ENCODE results near the gene TNRC18.

TNRC18 gene

DNA sequence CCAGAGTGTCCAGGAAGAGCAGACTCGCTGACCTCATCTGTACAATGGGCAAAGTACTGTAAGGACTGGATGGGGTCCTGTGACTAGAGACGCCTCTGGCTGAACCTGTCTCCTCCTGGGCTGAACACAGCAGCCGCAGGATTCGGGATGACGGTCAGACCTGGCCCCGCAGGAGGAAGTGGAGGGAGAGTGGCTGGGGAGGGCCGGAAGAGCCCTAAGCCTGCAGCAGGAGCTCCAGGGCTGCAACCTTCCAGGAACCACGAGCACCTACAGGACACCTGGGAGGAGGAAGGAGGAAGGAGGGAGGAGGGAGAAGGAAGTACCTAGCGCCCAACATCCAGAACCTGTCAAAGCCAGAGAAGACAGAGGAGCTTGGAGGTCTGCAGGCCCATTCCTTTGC, 30.3 kb downstream of the TNRC18 start:
- H3K9ac ChIP-seq (ENCODE audit: low read length in 5 of 5), result no peak overlapping the region
- H3K4me1 ChIP-seq (ENCODE audit: control insufficient read depth in 5 of 5, insufficient read depth in 5 of 5, low read length in 5 of 5), result peaks cover 2 to 30% (median 26%) of the 10 kb centered on the region in 5 donors
- no peaks in the 10 kb centered on the region for H3K9me3 ChIP-seq (ENCODE audit: control insufficient read depth in 5 of 5, low read length in 5 of 5)
- H3K27ac ChIP-seq (ENCODE audit: low read depth, low read length), result no peak overlapping the region
- no peak overlapping the region for H3K4me3 ChIP-seq (ENCODE audit: low read depth in 1 of 5, low read length in 5 of 5)
- H3K36me3 ChIP-seq (ENCODE audit: control insufficient read depth in 5 of 5, insufficient read depth in 5 of 5, low read length in 5 of 5), result peaks cover 0 to 59% (median 37%) of the 10 kb centered on the region in 5 donors
- no peaks in the 10 kb centered on the region for H3K27me3 ChIP-seq (ENCODE audit: control insufficient read depth in 5 of 5, insufficient read depth in 4 of 5, low read length in 5 of 5)

DNA sequence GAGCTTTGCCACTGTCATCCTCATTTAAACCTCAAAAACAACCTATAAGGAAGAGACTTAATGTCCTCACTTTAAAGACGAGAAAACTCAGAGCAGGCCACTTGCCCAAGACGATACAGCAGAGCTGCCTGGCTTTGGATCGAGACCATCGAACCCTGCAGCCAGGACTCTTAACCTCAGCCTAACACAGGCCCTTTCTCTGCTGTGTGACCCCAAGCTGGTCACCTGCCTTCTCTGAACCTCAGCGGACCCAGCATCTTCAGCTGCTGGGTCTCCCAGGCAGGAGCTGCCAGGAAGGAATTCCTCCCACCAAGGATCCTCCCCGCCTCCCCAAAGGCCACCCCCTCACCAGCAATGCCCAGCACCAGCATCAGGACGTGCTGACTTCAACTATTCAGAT, 32.7 kb downstream of the TNRC18 start:
- Histone ChIP-seq H3K4me1 (ENCODE audit: control insufficient read depth in 5 of 5, insufficient read depth in 5 of 5, low read length in 5 of 5) (peaks cover 0 to 12% (median 10%) of the 10 kb centered on the region in 5 donors), H3K27me3 (ENCODE audit: control insufficient read depth in 5 of 5, insufficient read depth in 4 of 5, low read length in 5 of 5) (no peaks in the 10 kb centered on the region), H3K9me3 (ENCODE audit: control insufficient read depth in 5 of 5, low read length in 5 of 5) (no peaks in the 10 kb centered on the region), H3K36me3 (ENCODE audit: control insufficient read depth in 5 of 5, insufficient read depth in 5 of 5, low read length in 5 of 5) (peaks cover 0 to 80% (median 51%) of the 10 kb centered on the region in 5 donors), H3K9ac (ENCODE audit: low read length in 5 of 5) (no peak overlapping the region), H3K27ac (ENCODE audit: low read depth, low read length) (no peak overlapping the region), H3K4me3 (ENCODE audit: low read depth in 1 of 5, low read length in 5 of 5) (no peak overlapping the region)

DNA sequence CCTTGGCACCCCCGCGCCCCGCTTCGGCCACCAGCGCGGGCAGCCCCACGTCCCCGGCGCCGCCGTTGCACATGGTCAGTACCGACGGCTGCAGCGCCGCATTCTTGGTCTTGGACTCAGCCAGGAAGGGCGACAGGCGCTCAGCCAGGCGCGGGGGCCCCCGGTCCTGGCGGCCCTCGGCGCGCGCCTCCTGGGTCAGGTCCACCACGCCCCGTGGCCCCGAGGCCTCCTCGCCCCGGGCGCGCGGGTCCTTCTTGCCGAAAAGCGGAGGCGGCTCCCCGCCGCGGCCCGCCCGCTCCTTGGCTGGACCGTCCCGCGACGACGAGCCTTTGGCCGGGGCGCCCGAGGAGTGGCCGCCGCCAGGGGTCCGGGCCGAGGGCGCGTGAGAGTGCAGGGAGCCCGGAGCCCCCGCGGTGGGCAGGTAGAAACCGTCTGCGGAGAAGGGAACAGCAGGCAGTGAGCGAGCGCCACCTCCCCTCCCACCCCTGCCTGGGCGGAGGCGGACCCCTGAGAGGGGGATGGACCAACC, 34.7 kb downstream of the TNRC18 start:
- H3K9me3 ChIP-seq (ENCODE audit: control insufficient read depth in 5 of 5, low read length in 5 of 5), result no peaks in the 10 kb centered on the region
- H3K9ac ChIP-seq (ENCODE audit: low read length in 5 of 5), result no peak overlapping the region
- no peak overlapping the region for H3K27ac ChIP-seq (ENCODE audit: low read depth, low read length)
- H3K36me3 ChIP-seq (ENCODE audit: control insufficient read depth in 5 of 5, insufficient read depth in 5 of 5, low read length in 5 of 5), result peaks cover 0 to 80% (median 57%) of the 10 kb centered on the region in 5 donors
- H3K27me3 ChIP-seq (ENCODE audit: control insufficient read depth in 5 of 5, insufficient read depth in 4 of 5, low read length in 5 of 5), result no peaks in the 10 kb centered on the region
- no peak overlapping the region for H3K4me3 ChIP-seq (ENCODE audit: low read depth in 1 of 5, low read length in 5 of 5)
- H3K4me1 ChIP-seq (ENCODE audit: control insufficient read depth in 5 of 5, insufficient read depth in 5 of 5, low read length in 5 of 5), result peaks cover 0 to 10% (median 6%) of the 10 kb centered on the region in 5 donors

DNA sequence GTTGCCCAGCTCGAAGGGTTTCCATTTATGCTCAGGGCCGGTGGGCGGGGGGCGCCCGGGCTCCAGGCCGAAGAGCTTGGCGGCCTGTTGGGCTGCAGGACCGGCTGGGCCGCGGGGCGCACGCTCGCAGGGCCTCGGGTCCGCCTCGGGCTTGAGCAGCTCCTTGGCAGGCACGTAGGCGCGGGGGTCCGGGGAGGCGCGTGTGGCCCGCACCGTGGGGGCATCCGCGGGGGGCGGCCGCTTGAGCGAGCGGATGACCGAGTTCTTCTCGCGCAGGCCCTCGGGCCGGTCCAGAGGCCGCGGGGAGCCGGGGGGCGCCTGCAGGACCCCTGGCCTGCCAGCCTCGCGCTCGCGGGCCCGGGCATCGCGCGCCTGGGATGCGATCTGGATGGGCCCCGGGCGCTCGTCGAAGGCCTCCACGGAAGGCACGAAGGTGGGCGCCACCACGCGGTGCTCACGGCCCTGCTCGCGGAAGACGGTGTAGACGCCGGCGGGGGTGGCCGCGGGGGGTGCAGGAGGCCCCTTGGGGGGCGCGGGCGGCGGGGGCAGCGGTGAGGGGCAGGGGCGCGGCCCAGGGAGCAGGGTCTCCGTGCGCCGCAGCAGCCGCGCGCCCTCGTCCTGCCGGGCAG, 35.2 kb downstream of the TNRC18 start:
- Histone ChIP-seq H3K4me3 (ENCODE audit: low read depth in 1 of 5, low read length in 5 of 5) (no peak overlapping the region), H3K4me1 (ENCODE audit: control insufficient read depth in 5 of 5, insufficient read depth in 5 of 5, low read length in 5 of 5) (peaks cover 0 to 12% (median 8%) of the 10 kb centered on the region in 5 donors), H3K27me3 (ENCODE audit: control insufficient read depth in 5 of 5, insufficient read depth in 4 of 5, low read length in 5 of 5) (no peaks in the 10 kb centered on the region), H3K27ac (ENCODE audit: low read depth, low read length) (no peak overlapping the region), H3K9ac (ENCODE audit: low read length in 5 of 5) (no peak overlapping the region), H3K36me3 (ENCODE audit: control insufficient read depth in 5 of 5, insufficient read depth in 5 of 5, low read length in 5 of 5) (peaks cover 0 to 74% (median 52%) of the 10 kb centered on the region in 5 donors), H3K9me3 (ENCODE audit: control insufficient read depth in 5 of 5, low read length in 5 of 5) (no peaks in the 10 kb centered on the region)

DNA sequence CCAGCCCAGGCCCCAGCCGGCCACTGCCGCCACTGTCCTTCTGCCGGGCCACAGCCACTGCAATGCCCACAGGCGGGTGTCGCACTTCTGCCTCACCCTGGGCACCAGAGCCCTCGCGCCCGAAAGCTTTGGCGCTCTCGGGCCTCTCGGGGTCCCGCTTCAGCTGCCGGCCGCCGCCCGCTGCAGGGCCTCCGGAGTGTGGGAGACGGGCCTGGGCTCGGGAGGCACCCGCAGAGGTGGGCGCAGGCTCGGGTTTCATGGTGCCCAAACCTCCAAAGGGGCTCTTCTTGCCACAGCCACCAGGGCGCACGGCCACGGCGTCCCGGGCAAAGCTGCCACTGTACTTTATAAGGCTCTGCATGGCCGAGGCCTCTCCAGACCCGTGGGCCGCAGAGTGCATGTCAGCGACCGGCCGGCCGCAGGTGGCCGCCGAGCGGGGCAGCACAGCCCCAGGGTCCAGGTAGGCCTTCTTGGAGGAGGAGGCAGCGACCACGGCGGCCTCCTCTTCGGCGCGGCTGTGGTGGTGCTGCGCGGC, 35.9 kb downstream of the TNRC18 start:
- Histone ChIP-seq H3K27ac (ENCODE audit: low read depth, low read length) (no peak overlapping the region), H3K9me3 (ENCODE audit: control insufficient read depth in 5 of 5, low read length in 5 of 5) (no peaks in the 10 kb centered on the region), H3K4me3 (ENCODE audit: low read depth in 1 of 5, low read length in 5 of 5) (no peak overlapping the region), H3K36me3 (ENCODE audit: control insufficient read depth in 5 of 5, insufficient read depth in 5 of 5, low read length in 5 of 5) (peaks cover 0 to 68% (median 46%) of the 10 kb centered on the region in 5 donors), H3K4me1 (ENCODE audit: control insufficient read depth in 5 of 5, insufficient read depth in 5 of 5, low read length in 5 of 5) (peaks cover 0 to 19% (median 14%) of the 10 kb centered on the region in 5 donors), H3K27me3 (ENCODE audit: control insufficient read depth in 5 of 5, insufficient read depth in 4 of 5, low read length in 5 of 5) (no peaks in the 10 kb centered on the region), H3K9ac (ENCODE audit: low read length in 5 of 5) (no peak overlapping the region)

DNA sequence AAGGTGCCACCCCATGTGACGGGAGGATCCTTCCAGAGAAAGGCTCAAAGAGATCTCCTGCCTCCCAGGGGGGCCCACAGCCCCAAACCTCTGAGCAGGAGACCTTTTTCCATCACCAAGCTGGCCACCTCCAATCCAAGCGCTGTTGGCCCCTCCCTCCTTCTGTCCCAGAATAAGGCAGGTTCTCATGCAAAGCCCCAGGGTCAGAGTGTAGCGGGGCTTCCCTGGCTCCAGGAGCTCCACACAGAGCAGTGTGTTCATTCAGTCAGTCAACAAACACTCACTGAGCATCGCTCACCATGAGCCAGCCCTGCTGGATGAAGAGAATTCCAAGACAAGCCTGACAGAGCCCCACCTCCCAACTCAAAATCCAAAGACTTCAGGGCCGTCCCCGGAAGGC, 39.0 kb downstream of the TNRC18 start:
- H3K9ac ChIP-seq (ENCODE audit: low read length in 5 of 5), result no peak overlapping the region
- no peak overlapping the region for H3K4me3 ChIP-seq (ENCODE audit: low read depth in 1 of 5, low read length in 5 of 5)
- H3K9me3 ChIP-seq (ENCODE audit: control insufficient read depth in 5 of 5, low read length in 5 of 5), result no peaks in the 10 kb centered on the region
- H3K36me3 ChIP-seq (ENCODE audit: control insufficient read depth in 5 of 5, insufficient read depth in 5 of 5, low read length in 5 of 5), result peaks cover 0 to 44% (median 30%) of the 10 kb centered on the region in 5 donors
- no peaks in the 10 kb centered on the region for H3K27me3 ChIP-seq (ENCODE audit: control insufficient read depth in 5 of 5, insufficient read depth in 4 of 5, low read length in 5 of 5)
- peaks cover 0 to 41% (median 32%) of the 10 kb centered on the region in 5 donors for H3K4me1 ChIP-seq (ENCODE audit: control insufficient read depth in 5 of 5, insufficient read depth in 5 of 5, low read length in 5 of 5)
- H3K27ac ChIP-seq (ENCODE audit: low read depth, low read length), result no peak overlapping the region

DNA sequence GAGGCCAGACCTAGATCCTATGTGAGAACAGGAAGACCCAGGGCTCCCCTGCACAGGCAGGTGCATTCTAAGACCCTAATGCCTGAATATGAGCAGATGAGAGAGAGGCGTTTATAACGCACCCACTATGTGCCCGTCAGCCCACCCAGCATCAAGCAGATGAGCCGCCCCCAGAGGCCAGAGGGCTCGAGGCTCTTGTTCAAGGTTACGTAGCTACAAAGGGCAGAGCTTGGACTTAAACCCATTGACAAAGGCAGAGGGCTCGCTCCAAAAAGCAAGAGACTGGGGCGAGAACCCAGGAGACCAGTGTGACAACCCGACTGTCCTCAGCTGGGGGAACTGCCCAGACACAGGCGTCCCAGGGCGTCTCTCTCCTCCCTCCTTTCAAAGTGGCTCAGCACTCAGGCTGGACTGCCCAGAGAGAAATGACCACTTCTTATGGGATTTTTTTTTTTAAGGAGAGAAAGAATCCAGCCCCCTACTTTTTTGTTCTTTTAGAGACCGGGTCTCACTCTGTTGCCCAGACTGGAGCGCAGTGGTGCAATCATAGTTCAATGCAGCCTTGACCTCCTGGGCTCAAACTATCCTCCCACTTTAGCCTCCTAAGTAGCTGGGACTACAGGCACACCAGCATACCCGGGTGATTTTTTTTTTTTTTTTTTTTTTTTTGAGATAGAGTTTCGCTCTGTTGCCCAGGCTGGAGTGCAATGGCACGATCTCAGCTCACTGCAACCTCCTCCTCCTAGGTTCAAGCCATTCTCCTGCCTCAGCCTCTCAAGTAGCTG, 40.1 kb downstream of the TNRC18 start:
- H3K27ac ChIP-seq (ENCODE audit: low read depth, low read length), result no peak overlapping the region
- H3K36me3 ChIP-seq (ENCODE audit: control insufficient read depth in 5 of 5, insufficient read depth in 5 of 5, low read length in 5 of 5), result peaks cover 0 to 35% (median 24%) of the 10 kb centered on the region in 5 donors
- H3K9ac ChIP-seq (ENCODE audit: low read length in 5 of 5), result no peak overlapping the region
- H3K4me1 ChIP-seq (ENCODE audit: control insufficient read depth in 5 of 5, insufficient read depth in 5 of 5, low read length in 5 of 5), result peaks cover 0 to 41% (median 32%) of the 10 kb centered on the region in 5 donors
- no peaks in the 10 kb centered on the region for H3K9me3 ChIP-seq (ENCODE audit: control insufficient read depth in 5 of 5, low read length in 5 of 5)
- H3K27me3 ChIP-seq (ENCODE audit: control insufficient read depth in 5 of 5, insufficient read depth in 4 of 5, low read length in 5 of 5), result no peaks in the 10 kb centered on the region
- H3K4me3 ChIP-seq (ENCODE audit: low read depth in 1 of 5, low read length in 5 of 5), result no peak overlapping the region

DNA sequence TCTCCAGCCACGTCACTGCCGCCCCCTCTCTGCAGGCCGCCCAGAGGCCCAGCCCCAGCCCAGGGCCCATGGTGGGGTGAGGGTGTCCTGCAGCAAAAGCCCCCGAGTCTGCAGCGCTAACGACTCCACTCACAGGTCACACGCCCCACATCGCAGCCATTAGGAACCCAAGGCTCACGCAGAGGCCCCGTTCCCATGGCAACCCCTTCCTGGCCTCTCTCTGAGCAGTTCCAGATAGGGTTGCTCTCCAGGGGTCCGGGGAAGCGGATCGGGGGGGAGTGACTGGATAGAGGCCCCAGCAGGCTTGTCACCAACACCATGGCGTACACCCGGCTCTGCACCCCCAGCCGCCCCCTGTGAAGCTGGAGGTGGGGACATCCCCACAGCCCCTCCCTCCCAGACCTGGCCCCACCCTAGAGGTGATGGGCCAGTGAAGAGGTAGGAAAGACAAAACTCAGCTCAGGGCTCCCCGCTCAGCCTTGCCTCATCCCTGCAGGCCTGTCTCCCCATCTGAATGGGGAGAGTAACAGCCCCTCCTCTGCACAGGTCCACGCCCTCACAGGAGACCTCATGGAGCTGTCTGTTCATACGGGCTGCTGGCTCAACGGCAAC, 41.2 kb downstream of the TNRC18 start:
- H3K9ac ChIP-seq (ENCODE audit: low read length in 5 of 5), result peak overlapping the region in 1 of 5 donors; percentile 5
- no peak overlapping the region for H3K4me3 ChIP-seq (ENCODE audit: low read depth in 1 of 5, low read length in 5 of 5)
- H3K36me3 ChIP-seq (ENCODE audit: control insufficient read depth in 5 of 5, insufficient read depth in 5 of 5, low read length in 5 of 5), result peaks cover 0 to 28% (median 17%) of the 10 kb centered on the region in 5 donors
- peaks cover 0 to 41% (median 32%) of the 10 kb centered on the region in 5 donors for H3K4me1 ChIP-seq (ENCODE audit: control insufficient read depth in 5 of 5, insufficient read depth in 5 of 5, low read length in 5 of 5)
- no peaks in the 10 kb centered on the region for H3K27me3 ChIP-seq (ENCODE audit: control insufficient read depth in 5 of 5, insufficient read depth in 4 of 5, low read length in 5 of 5)
- no peak overlapping the region for H3K27ac ChIP-seq (ENCODE audit: low read depth, low read length)
- no peaks in the 10 kb centered on the region for H3K9me3 ChIP-seq (ENCODE audit: control insufficient read depth in 5 of 5, low read length in 5 of 5)

DNA sequence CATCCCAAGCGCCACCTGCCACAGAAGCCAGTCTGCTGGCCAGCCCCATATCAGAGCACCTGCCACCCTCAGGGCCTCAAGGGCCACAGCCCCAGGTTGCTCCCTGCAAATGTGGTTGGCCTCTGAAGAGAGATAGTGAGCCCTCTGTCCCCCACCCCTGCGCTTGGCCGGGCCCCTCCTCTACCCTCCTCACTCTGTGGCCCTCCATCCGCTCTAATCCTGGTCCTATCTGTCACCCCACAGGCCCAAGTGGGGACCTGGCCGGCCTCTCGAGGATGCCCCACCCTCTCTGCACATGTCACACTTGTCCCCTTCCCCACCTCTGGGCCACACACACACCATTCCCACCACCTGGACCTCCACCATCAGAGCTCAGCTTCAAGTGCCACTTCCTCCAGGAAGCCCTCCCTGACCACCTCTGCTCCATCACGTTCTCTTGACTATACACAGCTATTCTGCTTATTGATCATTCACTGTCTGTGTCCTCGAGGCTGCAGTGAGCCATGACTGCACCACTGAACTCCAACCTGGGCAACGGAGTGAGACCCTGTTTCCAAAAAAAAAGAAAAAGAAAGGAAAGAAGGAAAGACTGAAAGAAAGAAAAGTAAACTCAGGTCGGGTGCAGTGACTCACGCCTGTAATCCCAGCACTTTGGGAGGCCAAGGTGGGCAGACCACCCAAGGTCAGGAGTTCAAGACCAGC, 42.4 kb downstream of the TNRC18 start:
- H3K4me3 ChIP-seq (ENCODE audit: low read depth in 1 of 5, low read length in 5 of 5), result no peak overlapping the region
- no peak overlapping the region for H3K27ac ChIP-seq (ENCODE audit: low read depth, low read length)

More for the DNA sequence above, 42.4 kb downstream of the TNRC18 start:
- Histone ChIP-seq H3K27me3 (ENCODE audit: control insufficient read depth in 5 of 5, insufficient read depth in 4 of 5, low read length in 5 of 5) (no peaks in the 10 kb centered on the region), H3K9ac (ENCODE audit: low read length in 5 of 5) (no peak overlapping the region), H3K9me3 (ENCODE audit: control insufficient read depth in 5 of 5, low read length in 5 of 5) (no peaks in the 10 kb centered on the region), H3K36me3 (ENCODE audit: control insufficient read depth in 5 of 5, insufficient read depth in 5 of 5, low read length in 5 of 5) (peaks cover 0 to 31% (median 23%) of the 10 kb centered on the region in 5 donors), H3K4me1 (ENCODE audit: control insufficient read depth in 5 of 5, insufficient read depth in 5 of 5, low read length in 5 of 5) (peaks cover 0 to 41% (median 32%) of the 10 kb centered on the region in 5 donors)
